Measurements from ENCODE around the gene DPEP2.
A peak's percentile ranks its signal among the peaks of the same experiment; 100 is the strongest.
"Not testable (repeated sequence)": the region's sequence is repeated elsewhere in the genome, so short reads cannot be mapped to it uniquely, and the experiment has no call there.

The DPEP2 gene

DNA sequence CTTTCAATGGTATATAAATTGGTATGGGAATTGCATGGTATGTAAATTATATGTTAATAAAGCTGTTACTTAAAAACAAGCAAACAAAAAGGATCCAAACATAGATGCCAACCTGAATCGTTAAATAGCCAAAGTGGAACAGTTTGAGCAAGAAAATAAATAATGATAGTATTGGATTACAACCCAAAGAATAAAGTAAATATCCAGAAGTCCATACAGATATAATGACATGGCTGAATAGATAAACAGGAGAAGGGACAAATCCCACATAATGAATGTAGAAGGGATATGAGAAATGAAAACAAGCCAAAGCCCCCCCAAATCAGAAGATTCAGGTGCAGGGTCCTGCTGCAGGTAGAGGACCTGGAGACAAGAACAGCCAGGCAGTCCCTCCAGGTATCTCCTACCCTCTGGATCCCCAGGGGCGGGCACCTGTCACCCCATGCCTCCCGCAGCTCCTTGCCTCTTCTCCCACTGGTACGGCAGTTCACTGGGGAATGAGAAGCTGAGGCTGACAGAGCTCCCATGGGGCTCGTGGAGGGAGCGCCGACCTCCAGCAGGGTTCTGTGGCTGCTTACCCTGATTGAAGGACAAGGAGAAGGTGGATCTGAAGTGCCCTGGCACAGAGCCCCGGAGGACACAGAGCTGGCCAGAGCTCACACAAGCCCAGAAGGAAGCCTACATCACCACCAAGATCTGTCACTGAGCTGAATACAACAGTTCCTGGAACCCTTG lies 45.5 kb downstream of the DPEP2 start:
- no peak for DNase-seq (ENCODE audit: low spot score)

DNA sequence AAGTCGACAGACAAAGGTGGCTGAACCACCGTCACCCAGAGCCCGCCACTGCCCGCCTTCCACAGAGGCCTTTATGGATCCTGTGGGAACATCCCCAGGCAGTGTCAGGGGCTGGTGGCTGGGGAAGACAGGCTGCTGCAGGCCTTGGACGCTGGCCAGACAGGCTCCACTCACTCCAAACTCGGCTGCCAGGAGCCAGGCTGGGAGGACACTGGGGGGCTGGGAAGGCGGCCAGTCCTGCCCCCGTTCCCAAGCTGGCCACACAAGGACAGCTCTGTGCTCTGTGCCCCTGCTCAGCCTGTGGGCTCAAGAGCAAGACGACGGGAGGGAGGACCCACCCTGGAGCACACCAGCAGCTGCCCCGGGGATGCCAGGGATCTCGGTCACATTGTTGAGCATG lies 47.8 kb downstream of the DPEP2 start:
- no peak for DNase-seq (ENCODE audit: low spot score)

DNA sequence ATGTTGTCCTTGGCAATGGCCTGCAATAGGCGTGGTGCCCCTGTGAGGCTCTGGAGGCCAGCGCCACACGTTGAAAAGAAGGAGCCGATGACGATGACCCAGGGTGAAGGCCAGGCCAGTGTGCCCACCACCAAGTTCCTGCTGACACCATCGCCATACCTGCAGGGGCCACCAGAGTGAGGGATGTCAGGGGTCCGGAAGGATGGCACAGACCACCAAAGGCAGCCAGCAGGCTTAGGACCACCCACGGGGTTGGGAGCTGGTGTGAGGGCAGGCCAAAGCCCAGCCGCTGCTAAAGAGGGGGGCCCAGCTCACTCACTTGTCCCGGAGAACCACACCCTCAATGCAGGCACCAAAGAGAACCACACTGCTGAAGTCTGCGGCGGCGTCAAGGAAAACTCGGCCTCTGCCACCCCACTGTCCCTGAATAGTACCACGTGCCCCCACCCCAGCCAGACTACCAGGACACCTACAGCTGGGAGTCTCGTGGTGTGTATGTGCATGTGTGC lies 48.9 kb downstream of the DPEP2 start:
- no peak for DNase-seq (ENCODE audit: low spot score)

DNA sequence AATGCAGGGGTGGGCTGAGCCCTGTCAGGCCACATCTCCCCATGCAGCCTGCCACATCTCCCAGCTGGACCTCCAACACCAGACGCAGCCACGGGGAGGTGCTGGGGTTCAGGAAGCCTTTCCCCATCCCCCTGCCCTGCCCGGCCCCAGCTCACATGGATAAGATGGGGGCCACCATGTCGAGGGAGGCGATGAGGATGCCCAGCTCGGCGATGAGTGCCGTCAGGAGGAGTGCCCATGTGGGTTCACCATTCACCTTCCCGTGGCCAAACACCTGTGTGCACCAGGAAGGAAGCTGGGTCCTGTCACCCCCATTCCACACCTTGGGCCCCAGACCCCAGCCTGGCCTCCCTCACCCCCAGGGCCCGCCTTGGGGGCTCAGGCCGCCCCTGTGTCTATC lies 49.6 kb downstream of the DPEP2 start:
- DNase-seq (ENCODE audit: low spot score), result no peak

DNA sequence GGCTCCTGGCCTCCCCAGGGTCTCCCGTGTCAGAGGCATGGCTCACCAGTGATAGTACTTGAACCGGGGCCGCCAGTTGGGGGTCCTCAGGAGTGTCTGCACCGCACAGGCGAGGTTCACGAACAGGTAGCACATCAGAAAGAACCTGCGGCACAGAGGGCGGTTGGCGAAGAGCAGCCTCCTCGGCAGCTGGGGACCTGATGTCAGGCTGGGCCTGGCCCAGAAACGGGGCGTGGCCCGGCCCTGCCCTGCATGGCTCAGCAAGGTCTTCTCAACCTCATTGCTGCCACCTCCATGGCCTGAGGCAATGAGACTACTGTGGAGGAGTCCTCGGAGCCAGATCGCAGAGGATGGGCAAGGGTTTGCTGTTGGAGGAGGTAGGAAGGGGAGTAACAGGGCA lies 51.3 kb downstream of the DPEP2 start:
- DNase-seq (ENCODE audit: low spot score), result no peak

DNA sequence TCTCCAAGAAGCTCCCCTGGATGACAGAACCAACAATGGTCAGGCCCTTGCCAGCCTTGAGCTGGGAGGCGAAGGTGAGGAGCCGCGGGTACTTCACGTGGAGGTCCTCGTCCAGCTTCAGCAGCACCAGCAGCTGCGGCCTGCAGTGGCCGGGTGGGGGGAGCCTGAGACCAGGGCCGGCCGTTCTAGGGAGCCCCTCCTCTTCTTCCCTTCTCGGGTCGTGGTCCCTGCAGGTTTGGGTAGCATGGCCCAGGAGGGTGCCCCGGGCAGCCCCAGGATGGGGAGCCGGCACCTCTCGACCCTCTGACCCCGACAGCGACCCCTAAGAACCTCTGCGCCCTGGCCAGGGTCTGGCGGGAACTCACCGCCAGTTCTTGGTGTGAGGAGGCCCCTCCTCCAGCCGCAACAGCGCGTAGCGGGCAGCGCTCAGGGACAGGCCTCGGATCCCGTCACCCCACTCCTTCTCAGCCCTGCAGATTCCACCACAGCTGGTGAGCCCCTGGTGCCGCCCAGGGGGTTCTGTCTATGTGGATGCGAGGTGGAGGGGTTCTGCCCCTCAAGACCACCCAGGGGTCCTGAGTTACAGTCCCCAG lies 52.2 kb downstream of the DPEP2 start:
- no peak for DNase-seq (ENCODE audit: low spot score)

DNA sequence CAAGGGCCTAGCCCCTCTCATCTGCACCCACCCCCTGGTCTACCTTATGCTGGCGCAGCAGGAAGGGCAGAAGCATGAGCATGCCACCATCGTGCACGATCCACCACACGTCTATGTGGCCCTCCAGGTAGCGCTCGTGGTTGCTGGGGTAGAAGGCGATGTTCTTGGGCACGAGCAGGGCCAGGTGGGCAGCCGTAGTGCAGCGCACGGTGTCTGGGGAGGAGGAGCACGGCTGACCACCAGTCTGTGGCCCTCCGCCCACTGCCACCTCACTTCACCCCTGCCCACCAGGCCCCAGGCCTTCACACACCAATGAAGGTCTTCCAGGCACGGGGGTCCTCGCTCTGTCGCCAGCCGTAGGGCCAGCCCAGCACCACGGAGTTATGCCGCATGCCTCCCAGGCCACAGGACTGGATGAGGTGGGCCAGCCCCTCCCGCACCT lies 53.1 kb downstream of the DPEP2 start:
- no peak for DNase-seq (ENCODE audit: low spot score)

DNA sequence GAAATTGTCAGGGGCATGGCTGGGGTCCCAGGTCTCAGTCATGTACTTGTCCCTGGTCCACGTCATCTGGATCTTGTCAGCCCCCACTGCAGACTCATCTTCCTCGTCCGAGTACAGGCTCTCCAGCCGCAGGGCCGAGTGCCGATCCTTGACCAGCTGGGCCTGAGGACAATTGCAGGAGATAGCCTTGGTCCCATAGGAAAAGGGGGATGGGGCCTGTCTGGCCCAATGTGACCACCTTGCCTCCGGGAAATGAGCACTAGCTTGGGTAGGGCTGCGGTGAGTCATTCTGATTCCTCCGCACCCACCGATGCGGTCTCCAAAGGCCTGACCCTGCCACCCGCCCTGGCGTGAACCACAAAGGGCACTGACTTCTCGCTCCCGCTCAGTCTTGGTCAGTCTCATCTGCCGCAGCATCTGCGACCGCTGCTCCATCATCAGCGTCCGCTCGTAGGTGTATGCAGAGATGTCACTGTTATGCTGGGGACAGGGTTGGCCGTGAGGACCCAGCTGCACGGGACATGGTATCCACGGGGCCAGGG lies 53.8 kb downstream of the DPEP2 start:
- DNase-seq (ENCODE audit: low spot score), result no peak

DNA sequence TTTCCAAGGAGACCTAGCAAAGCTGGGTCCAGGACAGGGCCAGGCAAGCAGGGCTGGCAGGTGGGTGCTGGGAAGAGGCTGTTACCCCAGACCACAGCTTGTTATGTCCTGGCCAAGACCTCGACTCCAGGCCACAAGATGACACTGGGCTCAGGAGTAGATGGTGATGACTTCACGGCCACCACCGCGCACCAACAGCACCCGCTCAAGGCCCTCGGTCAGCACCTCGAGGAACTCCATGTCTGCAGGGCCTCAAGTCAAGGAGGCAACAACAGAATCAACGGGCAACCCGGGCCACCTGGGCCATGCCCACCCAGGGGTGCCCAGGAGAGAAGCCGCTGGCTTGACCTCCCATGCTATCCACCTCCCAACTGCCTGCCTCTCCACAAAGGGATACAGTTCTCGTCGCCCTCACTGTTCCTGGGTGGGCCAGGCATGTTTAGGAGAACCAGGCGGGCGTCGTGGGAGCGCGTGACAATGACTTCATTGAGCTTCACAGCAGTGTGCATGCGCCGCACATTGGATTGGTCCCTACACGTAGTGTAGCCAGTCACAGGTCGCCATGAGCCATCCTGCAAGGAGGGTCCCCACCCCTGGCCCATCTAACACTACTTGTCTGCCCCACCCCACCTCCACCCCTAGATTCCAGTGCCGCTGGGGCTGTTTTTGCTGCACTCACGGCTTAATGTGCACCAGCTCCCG lies 54.4 kb downstream of the DPEP2 start:
- no peak for DNase-seq (ENCODE audit: low spot score)

DNA sequence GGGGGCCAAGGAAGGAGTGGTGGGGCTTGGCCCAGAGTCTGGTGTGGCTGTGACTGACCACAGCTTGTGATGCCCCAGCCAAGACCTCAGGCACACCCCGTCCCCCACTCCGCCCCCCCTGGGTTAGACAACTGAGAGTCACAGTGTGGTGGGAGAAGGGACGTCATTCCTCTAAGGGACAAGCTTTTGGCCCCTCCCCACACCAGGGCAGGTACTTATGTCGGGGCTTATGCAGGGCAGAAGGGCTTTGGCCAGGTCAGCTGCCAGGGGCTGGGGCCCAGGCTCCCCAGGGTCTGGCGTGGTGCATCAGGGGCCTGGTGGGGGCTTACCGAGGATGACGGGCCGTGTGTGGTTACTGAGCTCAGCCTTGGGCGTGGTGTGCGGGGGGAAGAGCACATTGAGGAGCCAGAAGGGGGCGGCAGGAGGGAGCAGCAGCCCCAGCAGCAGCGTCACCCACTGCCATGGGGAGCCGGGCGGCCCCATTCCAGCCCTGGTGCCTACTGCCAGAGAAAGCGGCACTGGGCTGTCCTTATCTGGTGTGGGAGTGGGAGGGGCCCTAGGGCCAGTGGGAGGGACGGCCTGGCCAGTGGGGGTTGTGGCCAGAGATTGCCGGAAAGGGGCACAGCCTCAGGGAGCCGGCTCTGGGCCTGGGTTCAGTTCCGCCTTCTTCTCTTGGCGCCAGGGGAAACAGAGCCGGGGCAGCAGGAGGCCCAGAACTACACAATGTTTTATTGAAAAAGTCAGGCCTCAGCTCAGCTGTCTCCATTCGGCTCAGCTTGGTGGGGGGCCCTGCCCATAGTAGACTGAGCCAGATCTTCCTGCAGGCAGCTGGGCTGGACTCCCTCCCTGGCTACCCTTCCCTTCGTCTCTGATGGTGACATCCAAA lies 55.4 kb downstream of the DPEP2 start, which contains the start of gene LCAT:
Gene LCAT (minus strand): TSS at position 502 of the 886 bp plus-strand sequence. CDS start 19 bp downstream, at position 483.
- no peak for DNase-seq (ENCODE audit: low spot score)

DNA sequence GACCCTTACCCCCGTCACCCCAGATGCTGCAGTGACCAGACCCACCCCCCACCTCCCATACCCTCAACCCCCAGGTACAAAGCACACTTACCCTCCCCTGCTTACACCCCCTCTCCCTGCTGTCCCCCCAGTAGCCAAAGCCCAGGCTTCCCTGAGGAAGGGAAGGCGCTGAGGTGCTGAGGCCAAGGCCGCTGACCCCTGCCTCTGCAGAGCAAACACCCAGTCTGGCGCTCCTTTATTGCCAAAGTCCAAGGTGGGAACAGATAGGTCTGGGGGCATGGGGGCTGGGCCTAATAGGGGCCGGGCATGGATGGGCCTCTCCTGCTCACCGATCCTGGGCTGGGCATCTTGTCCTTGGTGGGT lies 56.0 kb downstream of the DPEP2 start:
- DNase-seq (ENCODE audit: low spot score), result no peak

DNA sequence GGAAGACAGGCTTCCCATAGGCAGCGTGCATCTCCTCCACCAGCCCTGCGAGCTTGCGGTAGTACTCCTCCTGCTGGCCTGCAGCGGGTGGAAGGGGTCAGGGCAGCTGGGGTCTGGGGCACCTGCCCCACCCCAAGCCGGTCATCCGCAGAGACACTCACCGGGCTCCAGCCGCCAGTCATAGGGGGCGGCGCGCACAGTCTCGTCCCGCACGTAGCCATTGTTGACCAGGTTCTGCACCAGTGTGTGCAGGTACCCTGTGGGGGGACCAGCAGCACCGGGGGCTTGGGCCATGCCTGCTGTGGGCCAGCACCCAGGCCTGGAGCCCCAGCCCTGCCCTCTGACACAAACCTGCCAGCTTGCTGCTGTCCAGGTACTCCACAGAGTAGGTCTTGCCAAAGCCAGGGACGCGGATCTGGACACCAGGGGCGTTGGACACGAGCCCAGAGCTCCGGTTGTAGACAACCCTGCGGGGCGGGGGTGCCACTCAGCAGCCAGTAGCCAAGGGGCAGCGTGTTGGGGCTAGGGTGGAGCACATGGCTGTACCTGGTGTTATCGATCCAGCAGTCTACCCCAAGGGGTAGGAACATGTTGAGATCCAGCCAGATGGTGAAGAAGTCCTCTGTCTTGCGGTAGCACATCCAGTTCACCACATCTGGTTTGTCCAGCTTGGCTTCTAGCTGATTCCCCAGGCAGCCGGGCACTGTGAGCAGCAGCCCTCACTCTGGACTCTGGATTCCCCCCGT lies 56.6 kb downstream of the DPEP2 start:
- no peak for DNase-seq (ENCODE audit: low spot score)

DNA sequence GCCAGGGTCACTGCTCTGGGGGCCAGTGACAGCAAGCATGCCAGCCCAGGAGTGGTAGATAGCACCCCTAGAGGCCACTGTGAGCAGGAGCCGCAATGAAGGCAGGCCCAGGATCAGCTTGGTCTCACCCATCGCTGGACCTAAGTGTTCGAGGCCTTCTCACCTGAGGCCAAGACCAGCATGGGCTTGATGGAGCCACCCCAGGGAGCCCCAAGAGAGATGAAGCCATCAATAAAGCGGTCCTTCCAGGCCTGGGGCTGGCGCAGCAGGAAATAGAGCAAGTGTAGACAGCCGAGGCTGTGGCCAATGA lies 57.1 kb downstream of the DPEP2 start:
- DNase-seq (ENCODE audit: low spot score), result peak; percentile 72

DNA sequence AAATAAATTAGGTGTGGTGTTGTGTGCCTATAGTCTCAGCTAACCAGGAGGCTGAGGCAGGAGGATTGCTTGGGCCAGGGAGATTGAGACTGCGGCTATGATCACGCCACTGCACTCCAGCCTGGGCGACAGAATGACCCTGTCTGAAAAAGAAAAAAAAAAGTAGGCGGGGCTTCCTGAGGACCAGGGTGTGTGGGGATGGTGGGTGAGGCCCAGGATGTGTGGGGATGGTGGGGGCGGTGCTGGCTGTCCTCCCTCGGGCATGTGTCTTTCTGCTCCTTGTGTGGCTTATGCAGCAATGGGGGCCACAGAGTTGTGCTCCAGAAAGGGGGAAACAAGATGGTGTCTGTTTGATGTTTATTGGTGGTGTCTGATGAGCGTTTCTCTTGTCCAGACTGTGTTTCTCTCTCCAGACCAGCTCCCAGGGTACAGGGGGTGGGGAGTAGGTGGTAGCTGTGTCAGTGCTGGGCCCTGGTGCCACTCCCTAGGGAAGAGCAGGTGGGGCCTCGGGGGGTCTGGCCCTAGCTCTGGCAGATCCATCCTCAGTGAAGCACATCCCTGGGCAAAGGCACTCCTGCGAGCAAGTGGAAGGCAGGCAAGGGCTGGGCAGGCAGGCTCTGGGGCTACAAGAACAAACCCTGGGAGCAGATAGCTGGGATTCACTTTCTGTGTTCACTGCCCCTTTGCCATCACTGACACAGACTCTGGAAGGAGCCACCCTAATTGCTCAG lies 57.6 kb downstream of the DPEP2 start:
- no peak for DNase-seq (ENCODE audit: low spot score)

DNA sequence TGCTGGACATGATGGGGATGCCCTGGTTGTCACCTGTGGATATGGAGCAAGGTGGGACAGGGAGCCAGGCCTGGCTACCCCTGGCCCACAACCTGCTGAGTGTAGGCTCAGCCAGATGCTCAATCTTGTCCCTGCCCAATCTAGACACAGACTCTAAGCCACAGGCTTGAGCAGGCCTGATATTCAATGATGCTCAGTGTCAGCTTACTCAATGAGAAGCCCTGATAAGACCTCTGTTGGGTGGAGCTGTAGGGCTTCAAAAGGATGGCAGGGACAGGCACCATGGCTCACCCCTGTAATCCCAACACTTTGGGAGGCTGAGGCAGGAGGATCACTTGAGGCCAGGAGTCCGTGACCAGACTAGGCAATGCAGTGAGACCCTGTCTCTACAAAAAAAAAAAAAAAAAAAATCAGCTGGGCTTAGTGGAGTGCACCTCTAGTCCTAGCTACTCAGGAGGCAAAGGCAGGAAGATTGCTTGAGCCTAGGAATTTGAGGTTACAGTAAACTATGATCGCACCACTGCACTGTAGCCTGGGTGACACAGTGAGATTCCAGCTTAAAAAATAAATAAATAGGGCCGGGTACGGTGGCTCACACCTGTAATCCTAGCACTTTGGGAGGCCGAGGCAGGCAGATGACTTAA lies 58.7 kb downstream of the DPEP2 start:
- DNase-seq (ENCODE audit: low spot score), result no peak

DNA sequence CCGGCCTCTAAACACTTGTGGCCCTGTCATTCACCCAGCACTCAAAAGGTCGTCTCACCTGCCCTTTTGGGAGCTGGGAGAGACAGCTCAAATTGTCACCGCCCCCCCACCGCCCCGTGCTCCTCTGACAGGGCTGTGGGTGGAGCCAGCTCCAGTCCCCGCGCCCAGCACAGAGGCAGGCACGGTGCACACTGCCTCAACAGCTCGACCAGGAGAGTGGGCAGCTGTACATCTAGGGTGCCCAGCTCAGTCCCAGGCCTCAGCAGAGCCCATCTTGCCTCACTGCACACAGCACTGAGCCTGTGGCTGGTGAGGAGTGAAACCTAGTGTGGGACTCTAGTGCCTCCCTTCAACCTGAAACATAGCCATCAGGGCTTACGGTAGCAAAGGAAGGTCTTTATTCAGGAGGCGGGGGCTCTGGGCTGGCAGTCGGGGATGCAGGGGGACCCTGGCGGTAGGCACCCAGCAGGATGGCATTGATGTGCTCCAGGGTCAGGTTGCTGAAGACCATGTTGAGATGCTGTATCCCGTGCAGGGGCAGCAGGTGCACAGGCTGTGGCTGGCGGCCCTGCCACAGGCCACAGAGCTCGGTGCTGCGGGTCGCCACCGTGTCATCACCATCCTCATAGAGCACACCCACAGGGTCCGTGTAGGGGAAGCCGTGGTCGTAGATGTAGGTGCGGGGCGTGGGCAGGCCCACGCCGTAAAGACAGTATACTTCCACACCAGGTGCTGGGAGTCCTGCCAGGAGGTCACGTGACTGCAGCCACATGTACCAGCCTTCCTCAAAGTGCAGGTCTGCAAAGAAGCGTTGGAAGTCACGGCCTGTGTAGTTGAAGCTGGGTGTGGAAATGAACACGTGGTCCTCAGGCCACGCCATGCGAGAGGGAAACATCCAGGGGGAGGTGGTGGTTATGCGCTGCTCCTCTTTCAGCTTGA lies 59.5 kb downstream of the DPEP2 start:
- DNase-seq (ENCODE audit: low spot score), result no peak

DNA sequence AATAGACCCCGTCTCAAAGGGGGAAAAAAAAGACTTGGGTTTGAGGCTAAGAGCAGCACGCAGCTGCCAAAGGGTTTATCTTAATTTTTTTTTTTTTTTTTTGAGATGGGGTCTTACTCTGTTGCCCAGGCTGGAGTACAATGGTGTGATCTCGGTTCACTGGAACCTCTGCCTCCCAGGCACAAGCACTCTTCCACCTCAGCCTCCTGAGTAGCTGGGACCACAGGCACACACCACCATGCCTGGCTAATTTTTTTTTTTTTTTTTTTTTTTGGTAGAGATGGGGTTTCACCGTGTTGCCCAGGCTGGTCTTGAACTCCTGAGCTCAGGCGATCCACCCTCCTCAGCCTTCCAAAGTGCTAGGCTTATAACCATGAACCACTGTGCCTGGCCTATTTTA lies 61.6 kb downstream of the DPEP2 start:
- not testable (repeated sequence) for DNase-seq (ENCODE audit: low spot score)

Data from ecto neural progenitor cell (in vitro differentiated cells).